SU-DHL-6 (cell line): ENCODE measurements around the gene UCK2.

ENCODE experiments used
- CTCF ChIP-seq: fragments of 200-600 bp; sonication (generic); IDR thresholded peaks from one replicate; pipeline ENCODE4 v1.5.1; 2017; ENCODE audit warnings: antibody characterized with exemption, mild to moderate bottlenecking, low read length, moderate library complexity; ENCODE audit not compliant: insufficient read depth, poor library complexity, severe bottlenecking
- EZH2phosphoT487 ChIP-seq: fragments of 200-600 bp; sonication (generic), shearing (Covaris generic); conservative IDR thresholded peaks from 2 replicates; pipeline ENCODE4 v1.6.1; 2018; ENCODE audit warnings: mild to moderate bottlenecking, antibody characterized with exemption, low read length, moderate library complexity, mixed read lengths

- TF ChIP-seq EZH2phosphoT487 (no peak), CTCF (no peak)
Observed at GRCh38 chr1:165897326-165898303, 70.2 kb downstream of the UCK2 start.
